Lower leg skin (tissue), 4 donors: Measurements from ENCODE around the gene GPR31. TPM values are rescaled to one million over a fixed set of nuclear protein-coding genes. Genes with fewer than 3 reads are reported as not detected.

Experiments used
- DNase-seq, 2 donors: peaks; one replicate each; pipeline ENCODE4 v3.0.0-alpha.2; 2019; ENCODE audit warnings: low spot score in 2 of 2
- H3K4me3 ChIP-seq: fragments of 200-600 bp; sonication (generic); 2 replicates; pipeline ENCODE4 v1.5.1; 2017; ENCODE audit warnings: mild to moderate bottlenecking, low read depth; ENCODE audit not compliant: poor library complexity, severe bottlenecking
- CTCF ChIP-seq, 3 donors: fragments of 450-650 bp; IDR thresholded peaks; one replicate each; pipeline ENCODE4 v1.5.1; 2016; ENCODE audit warnings: antibody characterized with exemption in 3 of 3, mild to moderate bottlenecking in 3 of 3, moderate library complexity in 2 of 3
- POLR2A ChIP-seq, 2 donors: fragments of 450-650 bp; IDR thresholded peaks; one replicate each; pipeline ENCODE4 v1.6.1; 2016 to 2017; ENCODE audit warnings: antibody characterized with exemption in 2 of 2, mild to moderate bottlenecking in 1 of 2, moderate library complexity in 1 of 2
- WGBS, 2 donors: methylation state at CpG; one replicate each; pipeline ENCODE4 v1.1.5; 2018; 5-methylcytosine and 5-hydroxymethylcytosine counted together
- intact Hi-C: fragments of 100-400 bp; cut with DNase I; formaldehyde crosslinking; loops from one replicate; pipeline ENCODE4 v1.15.0; 2023; ENCODE audit warnings: low total_unique reads
- total RNA-seq, 4 donors: library from RNA; depleted of rRNA; stranded (reverse); fragments of >200 nt; gene quantifications; one replicate each; pipeline ENCODE4 v1.1.0, GENCODE V29; 2016

The GPR31 gene
- total RNA-seq, 4 donors from 2014 or later = not detected

- WGBS, 2 donors = 76 to 82% methylated on average over 25 of the region's 25 CpGs
- TF ChIP-seq CTCF (IDR thresholded peaks at IDR 0.05) (no peak), POLR2A (IDR thresholded peaks at IDR 0.05) (no peak)
- intact Hi-C loops = no loop called here
These were observed 43.6 kb downstream of the GPR31 start for GRCh38 chr6:167113935-167114910.

GRCh38 chr6:167113047-167113754 lies 44.6 kb downstream of the GPR31 start:
- no peak for DNase-seq
- no peak overlapping the region for H3K4me3 ChIP-seq
- intact Hi-C loops = no loop called here
- no peak for TF ChIP-seq CTCF (IDR thresholded peaks at IDR 0.05)
- no peak for TF ChIP-seq POLR2A (IDR thresholded peaks at IDR 0.05)
- WGBS, 2 donors = 41 to 58% methylated on average over 8 of the region's 8 CpGs

More at GRCh38 chr6:167113935-167114910, 43.6 kb downstream of the GPR31 start:
- H3K4me3 ChIP-seq = no peak overlapping the region
- no peak for DNase-seq

GRCh38 chr6:167112421-167112820 lies 45.4 kb downstream of the GPR31 start:
- no peak overlapping the region for H3K4me3 ChIP-seq
- TF ChIP-seq POLR2A (IDR thresholded peaks at IDR 0.05) (no peak), CTCF (IDR thresholded peaks at IDR 0.05) (no peak)
- intact Hi-C loops = no loop called here
- WGBS, 2 donors = 87 to 90% methylated on average over 8 of the region's 8 CpGs
- DNase-seq = no peak

- H3K4me3 ChIP-seq = no peak overlapping the region
- WGBS, 2 donors = 76 to 79% methylated on average over 3 of the region's 3 CpGs
- intact Hi-C loops = no loop called here
- DNase-seq = no peak
- TF ChIP-seq CTCF (IDR thresholded peaks at IDR 0.05) (no peak), POLR2A (IDR thresholded peaks at IDR 0.05) (no peak)
These were observed 46.2 kb downstream of the GPR31 start for GRCh38 chr6:167111597-167111996.

GRCh38 chr6:167109651-167110050 lies 48.1 kb downstream of the GPR31 start:
- intact Hi-C loops = no loop called here
- DNase-seq = peak in 1 of 2 donors; percentile 28
- 23 to 39% methylated on average over 6 of the region's 6 CpGs for WGBS, 2 donors
- TF ChIP-seq POLR2A (IDR thresholded peaks at IDR 0.05) (no peak), CTCF (IDR thresholded peaks at IDR 0.05) (no peak)
- H3K4me3 ChIP-seq = no peak overlapping the region
